K562 (cell line): ENCODE data around the gene IPCEF1. TPM values are rescaled to one million over a fixed set of nuclear protein-coding genes. Genes with fewer than 3 reads are reported as not detected.

Experiments
- ATAC-seq: fragments of 200-7000 bp; cut with Tn5 transposase; 3 replicates; pipeline ENCODE4 v1.9.1; 2020; ENCODE audit warnings: moderate library complexity
- BruUV-seq: library from RNA; stranded (reverse); fragments of 400-500 nt; replicated peaks from 2 replicates; lab custom pipeline; 2021; lab: Mats Ljungman, UMichigan
- CTCF ChIA-PET: fragments of 300-600 bp; formaldehyde crosslinking; extraction: SDS; loops from one replicate; lab custom pipeline; 2021; ENCODE audit warnings: low intra/inter-chr PET ratio; lab: Yijun Ruan, JAX
- POLR2A ChIA-PET: fragments of 300-600, 350-650 bp; sonication (Branson Sonifier 250); formaldehyde crosslinking; extraction: SDS; loops from one replicate; lab custom pipeline; 2021; ENCODE audit warnings: antibody characterized with exemption, inconsistent platforms; lab: Yijun Ruan, JAX
- DNase-seq, 4 experiments: peaks; one replicate each; pipeline versions ENCODE4 v3.0.0 to v3.0.0-alpha.2; 2011 to 2018; ENCODE audit warnings: low spot score in 3 of 4, mixed read lengths in 3 of 4; ENCODE audit errors: extremely low read depth in 1 of 4
- FAIRE-seq: peaks from 2 replicates; lab custom pipeline; 2011; peaks lifted over from hg19 to GRCh38; lab: Jason Lieb, UNC
- H2AFZ ChIP-seq: 2 replicates; pipeline ENCODE4 v1.6.0; 2011; ENCODE audit warnings: low read depth, low read length, control low read depth, inconsistent platforms
- H3K27ac ChIP-seq: fragments of 200-600 bp; 3 replicates; pipeline ENCODE4 v1.8.0; 2011; ENCODE audit warnings: low read depth, mild to moderate bottlenecking, control low read depth, inconsistent platforms, low read length, moderate library complexity, mixed read lengths; ENCODE audit errors: extremely low read depth
- H3K27me3 ChIP-seq, 2 experiments: fragments of 300-600 bp in 1 of 2; 2 replicates in 1 of 2; 3 replicates in 1 of 2; pipeline versions ENCODE4 v1.6.0 to v1.8.0; 2011; ENCODE audit warnings: inconsistent platforms in 2 of 2, low read length in 2 of 2, mild to moderate bottlenecking in 1 of 2, mixed read lengths in 1 of 2, moderate library complexity in 1 of 2; ENCODE audit not compliant: control insufficient read depth in 2 of 2, insufficient read depth in 2 of 2
- H3K36me3 ChIP-seq: fragments of 300-600 bp; 3 replicates; pipeline ENCODE4 v1.8.0; 2011; ENCODE audit warnings: mild to moderate bottlenecking, low read length, inconsistent platforms; ENCODE audit not compliant: control insufficient read depth, insufficient read depth
- H3K4me1 ChIP-seq, 2 experiments: fragments of 200-600 bp in 1 of 2; replicated peaks in 1 of 2; 2 replicates in 1 of 2; 3 replicates in 1 of 2; pipeline versions ENCODE4 v1.5.1 to v1.8.0; 2011; ENCODE audit warnings: inconsistent platforms in 2 of 2, low read length in 2 of 2, mild to moderate bottlenecking in 1 of 2, mixed read lengths in 1 of 2, moderate library complexity in 1 of 2; ENCODE audit not compliant: control insufficient read depth in 2 of 2, insufficient read depth in 2 of 2
- H3K4me2 ChIP-seq: 2 replicates; pipeline ENCODE4 v1.6.1; 2011; ENCODE audit warnings: low read length, control low read depth, inconsistent platforms, mixed read lengths; ENCODE audit not compliant: insufficient read depth
- H3K4me3 ChIP-seq: fragments of 200-600 bp; sonication (generic), shearing (Covaris generic); 2 replicates; pipeline ENCODE4 v1.5.1; 2016; ENCODE audit warnings: control low read depth, inconsistent platforms
- H3K79me2 ChIP-seq: fragments of 200-600 bp; 3 replicates; pipeline ENCODE4 v1.8.0; 2011; ENCODE audit warnings: low read length, inconsistent platforms; ENCODE audit not compliant: control insufficient read depth, insufficient read depth
- H3K9ac ChIP-seq, 2 experiments: 2 replicates each; pipeline versions ENCODE4 v1.6.0 to v1.6.1; 2011; ENCODE audit warnings: low read depth in 2 of 2, low read length in 2 of 2, control low read depth in 1 of 2, inconsistent platforms in 1 of 2, mild to moderate bottlenecking in 1 of 2, mixed read lengths in 1 of 2; ENCODE audit not compliant: insufficient read depth in 1 of 2
- H3K9me1 ChIP-seq: one replicate; pipeline ENCODE4 v1.6.0; 2011; ENCODE audit warnings: inconsistent platforms, mild to moderate bottlenecking, low read length, moderate library complexity; ENCODE audit not compliant: control insufficient read depth, insufficient read depth
- H3K9me3 ChIP-seq: replicated peaks from 2 replicates; pipeline ENCODE4 v1.5.1; 2011; ENCODE audit warnings: low read depth, low read length, inconsistent platforms; ENCODE audit not compliant: control insufficient read depth, insufficient read depth
- H4K20me1 ChIP-seq: replicated peaks from 2 replicates; pipeline ENCODE4 v1.6.1; 2011; ENCODE audit warnings: low read length, inconsistent platforms, mixed read lengths; ENCODE audit not compliant: control insufficient read depth, insufficient read depth
- C11orf30 ChIP-seq: fragments of 450-650 bp; IDR thresholded peaks from 2 replicates; pipeline ENCODE4 v1.6.1; 2016; ENCODE audit warnings: low read depth, mild to moderate bottlenecking
- EGR1 ChIP-seq: fragments of 450-650 bp; conservative IDR thresholded peaks from 2 replicates; pipeline ENCODE4 v1.6.1; 2017; ENCODE audit warnings: mild to moderate bottlenecking
- FOXK1 ChIP-seq: sonication (generic); formaldehyde crosslinking; IDR thresholded peaks from 2 replicates; pipeline ENCODE4 v1.8.0; 2022; ENCODE audit warnings: missing genetic modification reagents, mild to moderate bottlenecking, borderline replicate concordance
- MAFF ChIP-seq: IDR thresholded peaks from 2 replicates; pipeline ENCODE4 v1.6.1; 2012; ENCODE audit warnings: low read length, improper control_type of control experiment
- MAFG ChIP-seq: fragments of 450-650 bp; conservative IDR thresholded peaks from 2 replicates; pipeline ENCODE4 v1.6.1; 2016; ENCODE audit warnings: missing genetic modification characterization, missing compliant biosample characterization
- NR1H2 ChIP-seq: sonication (generic); formaldehyde crosslinking; IDR thresholded peaks from 2 replicates; pipeline ENCODE4 v1.4.0; 2020; ENCODE audit warnings: mild to moderate bottlenecking, missing genetic modification reagents
- RBM15 ChIP-seq: fragments of 200-400 bp; formaldehyde crosslinking; IDR thresholded peaks from 2 replicates; pipeline ENCODE4 v1.6.1; 2018; ENCODE audit warnings: mild to moderate bottlenecking, low read length, moderate library complexity; ENCODE audit not compliant: insufficient read depth
- SMARCA4 ChIP-seq: fragments of 450-650 bp; IDR thresholded peaks from 2 replicates; pipeline ENCODE4 v1.6.1; 2016
- SMC3 ChIP-seq: conservative IDR thresholded peaks from 2 replicates; pipeline ENCODE4 v1.6.1; 2011; ENCODE audit warnings: low read depth, low read length, improper control_type of control experiment; ENCODE audit not compliant: insufficient read depth
- ZBED1 ChIP-seq: IDR thresholded peaks from 2 replicates; pipeline ENCODE4 v1.6.1; 2014
- ZNF316 ChIP-seq: fragments of 450-650 bp; IDR thresholded peaks from 2 replicates; pipeline ENCODE4 v1.6.1; 2016
- WGBS: fragments of 100-300 bp; shearing (Covaris generic); methylation state at CpG from one replicate; pipeline ENCODE4 v1.1.6; 2016; ENCODE audit warnings: low coverage, mixed read lengths; ENCODE audit not compliant: insufficient coverage; ENCODE audit errors: missing lambda C conversion rate; 5-methylcytosine and 5-hydroxymethylcytosine counted together
- in situ Hi-C: fragments of 300-500 bp; cut with MboI; formaldehyde crosslinking; loops from 4 replicates; pipeline ENCODE4 v1.15.0; 2018; ENCODE audit warnings: inconsistent platforms, mixed read lengths
- intact Hi-C: fragments of 100-400 bp; cut with micrococcal nuclease; formaldehyde crosslinking; loops from 2 replicates; pipeline ENCODE4 v1.14.2; 2022
- polyA plus RNA-seq, 8 experiments: library from polyadenylated mRNA; depleted of rRNA in 4 of 8; stranded (reverse) in 5 of 8; unstranded in 3 of 8; fragments of >200 nt; fragmentation: Nextera tagmentation in 2 of 8; fragmentation: Illumina TruSeq in 1 of 8; extraction: Ambion mirVana in 2 of 8; extraction: Trizol in 1 of 8; gene quantifications; 2 replicates each; pipeline versions ENCODE4 v1.2.1 to v1.2.3, GENCODE V29; 2011 to 2014; ENCODE audit warnings: inconsistent platforms in 1 of 8, missing spikeins in 1 of 8
- total RNA-seq, 7 experiments: library from RNA; depleted of rRNA in 6 of 7; stranded (reverse); fragments of >200 nt in 6 of 7; fragmentation: Illumina TruSeq in 2 of 7; extraction: Trizol in 2 of 7; gene quantifications; 2 replicates each; pipeline versions ENCODE4 v1.2.1 to v1.2.3, GENCODE V29; 2011 to 2021; ENCODE audit warnings: low replicate concordance in 1 of 7
- TF ChIP-seq, protein P1 (sequence below): sonication (generic); formaldehyde crosslinking; IDR thresholded peaks from 2 replicates; pipeline ENCODE4 v1.8.0; 2022; ENCODE audit warnings: mild to moderate bottlenecking, missing genetic modification reagents
- TF ChIP-seq, protein P2 (sequence below): fragments of 250-450 bp; sonication (Bioruptor Pico); IDR thresholded peaks from 2 replicates; pipeline ENCODE4 v1.9.0; 2021; ENCODE audit warnings: mild to moderate bottlenecking, inconsistent platforms
- TF ChIP-seq, protein P3 (sequence below), 2 experiments: fragments of 450-650 bp; conservative IDR thresholded peaks; 2 replicates each; pipeline ENCODE4 v1.6.1; 2017; ENCODE audit warnings: mild to moderate bottlenecking in 2 of 2, moderate library complexity in 2 of 2

The IPCEF1 gene
- total and polyA plus RNA-seq, 9 of the 15 experiments (the other 6 are each of a cell fraction or from before 2014, with no cell fraction given): 0.14 to 0.18 TPM; not detected in 7

DNA sequence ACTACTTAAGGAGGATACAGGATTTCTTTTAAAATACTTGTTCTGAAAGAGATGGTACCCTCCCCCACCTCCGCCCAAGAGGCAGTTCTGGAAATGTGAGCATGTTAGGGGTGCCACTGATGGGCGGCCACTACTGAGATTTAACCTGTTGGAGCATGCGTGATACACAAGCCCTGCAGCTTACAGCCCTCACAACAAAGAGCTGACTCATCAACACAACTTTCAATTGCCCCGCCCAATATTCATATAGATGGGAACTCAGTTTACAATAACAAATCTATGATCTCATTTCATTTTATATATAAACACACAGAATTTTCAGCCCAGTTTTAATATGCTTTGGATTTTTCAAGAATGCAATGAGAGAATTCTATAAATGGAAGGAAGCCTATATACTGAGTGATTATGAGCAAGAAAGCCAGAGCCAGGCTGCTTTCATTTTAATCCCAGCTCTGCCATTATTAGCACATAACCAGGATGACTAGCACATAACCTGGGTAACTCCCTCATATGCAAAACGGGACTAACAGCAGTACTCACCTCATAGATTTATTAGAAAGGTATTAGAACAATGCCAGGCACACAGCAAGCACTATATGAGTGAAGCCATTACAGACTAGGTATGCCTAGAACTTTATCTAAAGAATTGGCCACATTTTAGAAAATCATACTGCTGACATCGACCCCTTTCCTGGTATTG lies 45.6 kb upstream of the IPCEF1 start:
- FAIRE-seq (no peak), ATAC-seq (no peak), DNase-seq (no peak)
- H3K79me2 ChIP-seq: no peaks in the 10 kb centered on the region
- POLR2A ChIA-PET: interaction anchor here (0.6 to 1.5 kb wide), 2 partner anchors 8 to 18 kb away, joined by 3 to 4 read pairs; no protein-coding TSS in a partner anchor
- intact Hi-C loops: no loop called here
- no peak overlapping the region for H2AFZ ChIP-seq
- no peaks in the 10 kb centered on the region for H3K9me3 ChIP-seq
- no TSS peak for BruUV-seq
- no peaks in the 10 kb centered on the region for H3K9me1 ChIP-seq
- no peak overlapping the region for H3K4me2 ChIP-seq
- peaks cover 43% of the 10 kb centered on the region for H3K36me3 ChIP-seq
- TF ChIP-seq ZNF316 (peak; percentile 70), MAFF (0 out of 2 replicates have a peak, but pooled peaks have one; percentile 31), MAFG (tag) (peak; percentile 37; the same call in 1 of the 2 replicates), RBM15 (no peak), C11orf30 (peak; percentile 68), SMC3 (no peak), SMARCA4 (no peak), FOXK1 (CRISPR knock-in tag) (no peak), ZBED1 (no peak), EGR1 (no peak), NR1H2 (CRISPR knock-in tag) (no peak)
- TF ChIP-seq, protein P1, sequence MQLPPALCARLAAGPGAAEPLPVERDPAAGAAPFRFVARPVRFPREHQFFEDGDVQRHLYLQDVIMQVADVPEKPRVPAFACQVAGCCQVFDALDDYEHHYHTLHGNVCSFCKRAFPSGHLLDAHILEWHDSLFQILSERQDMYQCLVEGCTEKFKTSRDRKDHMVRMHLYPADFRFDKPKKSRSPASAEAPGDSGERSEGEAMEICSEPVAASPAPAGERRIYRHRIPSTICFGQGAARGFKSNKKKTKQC (CRISPR knock-in tag): no peak
- TF ChIP-seq, protein P2, sequence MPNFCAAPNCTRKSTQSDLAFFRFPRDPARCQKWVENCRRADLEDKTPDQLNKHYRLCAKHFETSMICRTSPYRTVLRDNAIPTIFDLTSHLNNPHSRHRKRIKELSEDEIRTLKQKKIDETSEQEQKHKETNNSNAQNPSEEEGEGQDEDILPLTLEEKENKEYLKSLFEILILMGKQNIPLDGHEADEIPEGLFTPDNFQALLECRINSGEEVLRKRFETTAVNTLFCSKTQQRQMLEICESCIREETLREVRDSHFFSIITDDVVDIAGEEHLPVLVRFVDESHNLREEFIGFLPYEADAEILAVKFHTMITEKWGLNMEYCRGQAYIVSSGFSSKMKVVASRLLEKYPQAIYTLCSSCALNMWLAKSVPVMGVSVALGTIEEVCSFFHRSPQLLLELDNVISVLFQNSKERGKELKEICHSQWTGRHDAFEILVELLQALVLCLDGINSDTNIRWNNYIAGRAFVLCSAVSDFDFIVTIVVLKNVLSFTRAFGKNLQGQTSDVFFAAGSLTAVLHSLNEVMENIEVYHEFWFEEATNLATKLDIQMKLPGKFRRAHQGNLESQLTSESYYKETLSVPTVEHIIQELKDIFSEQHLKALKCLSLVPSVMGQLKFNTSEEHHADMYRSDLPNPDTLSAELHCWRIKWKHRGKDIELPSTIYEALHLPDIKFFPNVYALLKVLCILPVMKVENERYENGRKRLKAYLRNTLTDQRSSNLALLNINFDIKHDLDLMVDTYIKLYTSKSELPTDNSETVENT (CRISPR knock-in tag): no peak
- TF ChIP-seq, protein P3, sequence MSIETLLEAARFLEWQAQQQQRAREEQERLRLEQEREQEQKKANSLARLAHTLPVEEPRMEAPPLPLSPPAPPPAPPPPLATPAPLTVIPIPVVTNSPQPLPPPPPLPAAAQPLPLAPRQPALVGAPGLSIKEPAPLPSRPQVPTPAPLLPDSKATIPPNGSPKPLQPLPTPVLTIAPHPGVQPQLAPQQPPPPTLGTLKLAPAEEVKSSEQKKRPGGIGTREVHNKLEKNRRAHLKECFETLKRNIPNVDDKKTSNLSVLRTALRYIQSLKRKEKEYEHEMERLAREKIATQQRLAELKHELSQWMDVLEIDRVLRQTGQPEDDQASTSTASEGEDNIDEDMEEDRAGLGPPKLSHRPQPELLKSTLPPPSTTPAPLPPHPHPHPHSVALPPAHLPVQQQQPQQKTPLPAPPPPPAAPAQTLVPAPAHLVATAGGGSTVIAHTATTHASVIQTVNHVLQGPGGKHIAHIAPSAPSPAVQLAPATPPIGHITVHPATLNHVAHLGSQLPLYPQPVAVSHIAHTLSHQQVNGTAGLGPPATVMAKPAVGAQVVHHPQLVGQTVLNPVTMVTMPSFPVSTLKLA (conservative IDR thresholded peaks at IDR 0.05): no peak
- TF ChIP-seq, all 486 proteins: peak for 4
- Histone ChIP-seq H3K9ac (no peak overlapping the region), H3K4me1 (no peaks in the 10 kb centered on the region), H4K20me1 (no peaks in the 10 kb centered on the region), H3K27ac (no peak overlapping the region), H3K27me3 (no peaks in the 10 kb centered on the region), H3K4me3 (no peak overlapping the region)
- in situ Hi-C loops: no loop called here
- CTCF ChIA-PET: no interaction called here
- WGBS: 76% methylated on average over 6 of the region's 6 CpGs
